Measurements from ENCODE around the gene KIAA1958. TPM values are rescaled to one million over a fixed set of nuclear protein-coding genes. Genes with fewer than 3 reads are reported as not detected.

KIAA1958 gene
- total and polyA plus RNA-seq, 10 of the 15 experiments (the other 5 are each of a cell fraction or from before 2014, with no cell fraction given), result 0.53 to 8.7 (median 4.0) TPM

GRCh38 chr9:112486221-112487007 lies at the start of gene KIAA1958 (continued):
- TF ChIP-seq RELB (IDR thresholded peaks at IDR 0.05; ENCODE audit: low read depth), result no peak
- TF ChIP-seq MAX (IDR thresholded peaks at IDR 0.05; ENCODE audit: low read depth, low read length), result peak; percentile 92
- TF ChIP-seq SMC3 (IDR thresholded peaks at IDR 0.05; ENCODE audit: borderline replicate concordance, low read length), result no peak
- TF ChIP-seq PAX5 (IDR thresholded peaks at IDR 0.05; ENCODE audit: borderline replicate concordance, low read depth, low read length), result 0 out of 2 replicates have a peak, but pooled peaks have one; percentile 34
- peak; percentile 46 for TF ChIP-seq NKRF (conservative IDR thresholded peaks at IDR 0.05)
- no peak for TF ChIP-seq SMAD1 (IDR thresholded peaks at IDR 0.05; ENCODE audit: low read depth, partially characterized antibody)
- TF ChIP-seq ZZZ3 (IDR thresholded peaks at IDR 0.05; ENCODE audit: control insufficient read depth, insufficient read length, low read depth), result no peak
- no peak for TF ChIP-seq ATF3 (IDR thresholded peaks at IDR 0.05; ENCODE audit: borderline replicate concordance, extremely low read depth, low read depth, low read length)
- TF ChIP-seq NBN (IDR thresholded peaks at IDR 0.05), result peak; percentile 80
- TF ChIP-seq PAX8 (IDR thresholded peaks at IDR 0.05), result no peak
- TF ChIP-seq LARP7 (IDR thresholded peaks at IDR 0.05), result peak; percentile 38
- no peak for TF ChIP-seq ZNF274 (IDR thresholded peaks at IDR 0.05; ENCODE audit: insufficient read depth, insufficient read length)
- no peak for TF ChIP-seq RAD21 (IDR thresholded peaks at IDR 0.05; ENCODE audit: insufficient read depth, low read depth, low read length)
- TF ChIP-seq CBX3 (IDR thresholded peaks at IDR 0.05; ENCODE audit: borderline replicate concordance, low read depth), result no peak
- peak; percentile 65; the same call in 1 of the 2 replicates for TF ChIP-seq PML (IDR thresholded peaks at IDR 0.05; ENCODE audit: low read length)
- TF ChIP-seq NR2F1 (conservative IDR thresholded peaks at IDR 0.05), result no peak
- TF ChIP-seq DPF2 (IDR thresholded peaks at IDR 0.05), result 0 out of 2 replicates have a peak, but pooled peaks have one; percentile 31
- no peak for TF ChIP-seq ZBTB33 (IDR thresholded peaks at IDR 0.05)
- TF ChIP-seq ELK1 (IDR thresholded peaks at IDR 0.05; ENCODE audit: low read depth, low read length), result peak; percentile 48; the same call in 1 of the 2 replicates
- no peak for TF ChIP-seq BCLAF1 (IDR thresholded peaks at IDR 0.05)

All from GM12878 (cell line).